CD4-positive, alpha-beta T cell treated with Interferon alpha-2 for 1 hour (primary cell): ENCODE data around the gene SELENOM.

Source experiments
- DNase-seq, 2 donors: peaks; one replicate each; pipeline ENCODE4 v3.0.0-alpha.2; 2020 to 2022

Gene SELENOM

GRCh38 chr22:31107178-31107893 is at the start of gene SELENOM:
TSS of gene SELENOM (minus strand) at chr22:31107568. CDS start at chr22:31107505, 63 bp downstream.
- DNase-seq: peak; percentile 89 to 92

GRCh38 chr22:31155422-31155821 is 48.1 kb upstream of the SELENOM start:
- no peak for DNase-seq

GRCh38 chr22:31154975-31155374 is 47.6 kb upstream of the SELENOM start:
- DNase-seq: no peak

GRCh38 chr22:31153357-31153756 is 46.0 kb upstream of the SELENOM start:
- DNase-seq: no peak

GRCh38 chr22:31151872-31152271 is 44.5 kb upstream of the SELENOM start:
- no peak for DNase-seq

- DNase-seq: no peak
These were observed 43.2 kb upstream of the SELENOM start for GRCh38 chr22:31150615-31151014.

- peak; percentile 31 to 50 for DNase-seq
These were observed 41.7 kb upstream of the SELENOM start for GRCh38 chr22:31148953-31149627.

- DNase-seq: no peak
These were observed 41.1 kb upstream of the SELENOM start for GRCh38 chr22:31148488-31148887.

- no peak for DNase-seq
These were observed 36.9 kb upstream of the SELENOM start for GRCh38 chr22:31144223-31144622.

GRCh38 chr22:31143537-31143936 is 36.2 kb upstream of the SELENOM start:
- no peak for DNase-seq

GRCh38 chr22:31143038-31143437 is 35.7 kb upstream of the SELENOM start:
- DNase-seq: no peak

GRCh38 chr22:31142285-31142684 is 34.9 kb upstream of the SELENOM start:
- no peak for DNase-seq

GRCh38 chr22:31141551-31141950 is 34.2 kb upstream of the SELENOM start:
- DNase-seq: no peak

- no peak for DNase-seq
These were observed 33.4 kb upstream of the SELENOM start for GRCh38 chr22:31140746-31141145.

- no peak for DNase-seq
These were observed 32.7 kb upstream of the SELENOM start, which contains the start of gene PLA2G3 for GRCh38 chr22:31139866-31140716. TSS of gene PLA2G3 (minus strand) at chr22:31140508. CDS start at chr22:31140354, 154 bp downstream.

GRCh38 chr22:31139066-31139465 is 31.7 kb upstream of the SELENOM start:
- DNase-seq: no peak

- DNase-seq: no peak
These were observed 30.8 kb upstream of the SELENOM start for GRCh38 chr22:31138126-31138525.

GRCh38 chr22:31137721-31138120 is 30.4 kb upstream of the SELENOM start:
- no peak for DNase-seq

GRCh38 chr22:31136711-31137110 is 29.3 kb upstream of the SELENOM start:
- DNase-seq: no peak

- DNase-seq: no peak
These were observed 28.8 kb upstream of the SELENOM start for GRCh38 chr22:31136155-31136554.

GRCh38 chr22:31135706-31136105 is 28.3 kb upstream of the SELENOM start:
- no peak for DNase-seq

- DNase-seq: no peak
These were observed 27.3 kb upstream of the SELENOM start for GRCh38 chr22:31134688-31135087.

- no peak for DNase-seq
These were observed 26.5 kb upstream of the SELENOM start for GRCh38 chr22:31133911-31134310.
